Measurements from ENCODE around the gene CDH26. TPM values are rescaled to one million over a fixed set of nuclear protein-coding genes. Genes with fewer than 3 reads are reported as not detected.
A peak's percentile ranks its signal among the peaks of the same experiment; 100 is the strongest.

Gene CDH26
- total RNA-seq, 2 donors from 2014 or later, result 0.52 to 2.1 TPM

DNA sequence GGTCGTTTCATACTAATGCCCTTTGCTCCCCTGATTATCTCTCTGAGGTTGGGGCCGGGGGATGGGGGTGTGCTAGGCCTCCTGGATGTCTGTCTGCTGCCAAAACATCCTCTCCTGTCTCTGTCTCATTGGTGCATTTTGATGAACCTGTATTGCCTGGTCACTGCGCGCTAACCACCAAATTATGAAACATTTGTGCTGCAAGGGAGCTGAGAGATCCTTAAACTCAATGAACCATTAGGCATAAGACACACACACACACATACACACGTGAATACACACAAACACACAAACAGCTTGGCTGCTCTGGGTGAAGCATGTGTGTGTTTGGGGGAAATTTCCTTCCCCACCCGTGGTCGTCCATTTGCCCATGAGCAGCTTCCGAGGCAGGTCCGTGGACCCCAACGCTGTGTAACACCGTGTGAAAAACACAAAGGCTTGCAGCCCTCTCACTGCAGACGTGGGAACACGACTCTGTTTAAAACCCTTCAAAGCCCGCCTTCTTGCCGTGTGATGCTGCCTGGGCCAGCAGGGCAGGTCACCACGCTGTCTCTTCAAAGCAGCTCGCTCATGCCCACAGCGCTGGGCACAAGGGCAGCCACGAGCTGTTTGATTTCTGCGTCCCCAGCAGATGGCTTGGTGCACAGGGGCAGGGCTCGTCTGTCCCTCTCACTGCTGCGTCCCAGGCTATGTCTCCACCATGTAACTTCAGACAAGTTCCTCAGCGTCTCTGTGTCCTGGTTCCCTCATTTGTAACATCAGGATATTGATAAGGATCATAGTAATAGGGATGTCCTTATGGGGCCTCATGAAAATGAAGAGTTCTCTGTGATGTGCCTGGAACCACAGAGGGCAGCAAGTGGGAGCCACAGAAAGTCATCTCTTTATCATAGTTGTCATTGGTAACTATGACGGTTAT, 96.8 kb downstream of the CDH26 start:
- DNase-seq (ENCODE audit: low spot score), result peak; percentile 76
- intact Hi-C loops (cut with DNase I), result no loop called here

GRCh38 chr20:60055740-60056139, 97.5 kb downstream of the CDH26 start:
- intact Hi-C loops (cut with DNase I), result no loop called here
- DNase-seq (ENCODE audit: low spot score), result peak; percentile 87

DNA sequence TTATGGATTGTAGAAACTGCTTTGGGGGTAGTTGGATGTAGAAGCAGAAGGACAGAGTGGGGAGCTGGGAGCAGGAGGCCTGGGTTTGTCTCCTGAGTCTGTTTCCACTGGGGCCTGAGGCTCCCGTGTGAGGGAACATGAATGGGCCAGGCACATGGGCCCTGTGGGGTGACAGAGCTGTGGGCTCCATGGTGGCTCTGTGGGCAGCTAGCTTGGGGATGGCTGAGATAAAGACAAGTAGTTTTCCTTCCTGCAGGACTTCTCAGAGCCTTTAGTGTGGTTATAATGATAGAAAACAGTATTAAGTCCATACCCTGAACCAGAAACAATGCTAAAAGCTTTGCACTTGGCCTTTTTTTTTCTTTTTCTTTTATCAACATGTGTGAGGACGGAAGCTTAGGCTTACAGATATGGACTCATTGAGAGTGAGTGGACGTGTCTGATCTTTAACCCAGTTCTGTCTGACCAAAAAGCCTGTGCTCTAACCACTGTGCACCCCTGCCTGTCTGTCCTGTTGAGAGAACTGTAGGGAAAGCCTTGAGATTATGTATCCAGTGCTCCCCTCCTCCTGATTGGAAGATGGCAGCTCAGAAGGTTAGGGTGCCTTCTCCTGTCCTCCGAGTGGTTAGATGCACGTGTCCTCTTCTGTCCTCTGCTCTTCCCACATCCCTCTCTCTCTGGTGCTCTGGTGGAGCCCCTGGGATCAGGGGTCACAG, 98.3 kb downstream of the CDH26 start:
- intact Hi-C loops (cut with DNase I), result no loop called here
- no peak for DNase-seq (ENCODE audit: low spot score)

DNA sequence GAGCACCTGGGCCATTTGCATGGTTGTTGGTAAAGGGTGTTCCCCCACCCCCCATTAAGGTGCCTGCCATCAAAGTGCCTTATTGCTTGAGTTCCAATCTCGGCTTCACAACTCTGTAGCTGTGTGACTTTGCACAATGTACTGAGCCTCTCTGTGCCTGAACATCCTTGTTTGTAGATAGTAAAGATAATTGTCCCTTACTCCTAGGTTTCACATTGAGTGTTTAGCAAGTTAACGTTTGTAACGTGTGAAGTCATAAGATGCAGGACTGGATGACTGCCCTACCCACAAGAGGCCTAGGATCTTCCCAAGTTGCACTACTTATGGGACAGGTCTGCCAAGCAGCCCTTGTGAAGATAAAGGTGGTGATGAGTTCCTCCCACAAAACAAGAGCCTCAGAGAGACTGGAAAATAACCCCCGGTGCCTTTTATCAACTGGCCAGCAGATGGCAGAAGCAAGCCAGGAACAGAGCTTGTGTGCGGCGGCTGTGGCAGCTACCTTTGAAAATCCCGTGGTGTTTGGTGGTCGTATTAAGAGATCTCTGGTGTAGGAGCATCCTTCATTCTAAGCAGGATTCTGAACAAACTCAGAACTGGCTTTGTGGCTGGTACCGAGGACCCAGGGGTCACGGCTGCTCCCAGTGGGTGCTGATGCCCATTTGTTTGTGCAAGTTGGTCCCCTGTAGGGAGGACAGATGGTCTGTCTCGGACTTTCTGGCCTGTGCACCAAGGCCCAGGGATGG, 99.1 kb downstream of the CDH26 start:
- DNase-seq (ENCODE audit: low spot score), result no peak
- intact Hi-C loops (cut with DNase I), result no loop called here

- DNase-seq (ENCODE audit: low spot score), result no peak
- intact Hi-C loops (cut with DNase I), result no loop called here
These were observed 99.9 kb downstream of the CDH26 start for GRCh38 chr20:60057866-60058807.

- intact Hi-C loops (cut with DNase I), result no loop called here
- no peak for DNase-seq (ENCODE audit: low spot score)
These were observed 100.7 kb downstream of the CDH26 start for GRCh38 chr20:60058879-60059278.

- intact Hi-C loops (cut with DNase I), result no loop called here
- DNase-seq (ENCODE audit: low spot score), result no peak
These were observed 101.9 kb downstream of the CDH26 start for GRCh38 chr20:60060006-60060557.

GRCh38 chr20:60060593-60060992, 102.4 kb downstream of the CDH26 start:
- intact Hi-C loops (cut with DNase I), result no loop called here
- no peak for DNase-seq (ENCODE audit: low spot score)

GRCh38 chr20:60062431-60063047, 104.3 kb downstream of the CDH26 start:
- intact Hi-C loops (cut with DNase I), result no loop called here
- DNase-seq (ENCODE audit: low spot score), result no peak

GRCh38 chr20:60063048-60063451, 104.8 kb downstream of the CDH26 start:
- no peak for DNase-seq (ENCODE audit: low spot score)
- intact Hi-C loops (cut with DNase I), result no loop called here

DNA sequence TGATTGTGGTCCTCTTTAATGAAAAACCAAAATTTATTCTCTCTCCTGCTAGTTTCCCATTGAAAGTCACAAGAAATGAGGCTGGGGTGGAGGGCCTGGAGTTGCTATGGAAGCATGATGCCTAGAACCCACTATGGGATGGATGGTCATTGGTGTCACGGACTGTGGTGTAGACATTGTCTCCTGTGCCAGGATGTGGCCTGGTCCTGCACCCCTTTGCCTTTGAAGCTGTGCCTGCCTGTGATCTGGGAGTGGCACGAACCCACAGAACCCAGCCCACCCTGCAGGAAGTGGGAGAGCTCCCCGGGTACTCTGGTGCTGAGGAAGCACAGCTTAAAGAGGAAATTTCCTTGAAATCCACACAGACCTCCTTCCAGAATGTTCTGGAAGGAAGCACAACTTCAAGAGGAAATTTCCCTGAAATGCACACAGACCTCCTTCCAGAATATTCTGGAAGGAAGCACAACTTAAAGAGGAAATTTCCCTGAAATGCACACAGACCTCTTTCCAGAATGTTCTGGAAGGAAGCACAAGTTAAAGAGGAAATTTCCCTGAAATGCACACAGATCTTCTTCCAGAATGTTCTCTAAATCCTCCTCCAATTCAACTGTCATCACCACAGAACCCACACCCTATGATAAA, 105.6 kb downstream of the CDH26 start:
- no peak for DNase-seq (ENCODE audit: low spot score)
- intact Hi-C loops (cut with DNase I), result no loop called here

Other genes with a start within 250 kb of the CDH26 start
- 1 to 10 TPM in 1 of 2 donors, under 1 TPM in 1; 0.97 to 3.1 TPM for gene SYCP2, start 24.8 kb upstream of the CDH26 start, total RNA-seq
- 1 to 10 TPM; 7.2 to 9.2 TPM for gene PPP1R3D, start 18.1 kb upstream of the CDH26 start, total RNA-seq
- gene FAM217B, start 18.0 kb upstream of the CDH26 start, total RNA-seq, result 10 to 100 TPM in 1 of 2 donors, 1 to 10 TPM in 1; 8.2 to 11.2 TPM